Neural progenitor cell (in vitro differentiated cells): Measurements from ENCODE around the gene HRK. TPM values are rescaled to one million over a fixed set of nuclear protein-coding genes. Genes with fewer than 3 reads are reported as not detected.

ENCODE experiments used
- DNase-seq: peaks from one replicate; pipeline ENCODE4 v3.0.0-alpha.2; 2016; ENCODE audit warnings: low spot score
- H2AFZ ChIP-seq: fragments of 200-600 bp; sonication (generic); replicated peaks from 2 replicates; pipeline ENCODE4 v1.6.1; 2016; ENCODE audit warnings: antibody characterized with exemption
- H3F3A ChIP-seq: fragments of 200-600 bp; sonication (generic); 2 replicates; pipeline ENCODE4 v1.6.1; 2016; ENCODE audit warnings: antibody characterized with exemption, low read depth
- H3K27ac ChIP-seq: fragments of 200-600 bp; sonication (generic); 2 replicates; pipeline ENCODE4 v1.5.1; 2016; ENCODE audit warnings: mild to moderate bottlenecking
- H3K27me3 ChIP-seq: fragments of 200-600 bp; sonication (generic); 2 replicates; pipeline ENCODE4 v1.6.1; 2016; ENCODE audit warnings: mild to moderate bottlenecking, moderate library complexity
- H3K36me3 ChIP-seq: fragments of 200-600 bp; sonication (generic); 2 replicates; pipeline ENCODE4 v1.5.1; 2016
- H3K4me1 ChIP-seq: fragments of 200-600 bp; sonication (generic); 2 replicates; pipeline ENCODE4 v1.6.1; 2016; ENCODE audit warnings: mixed run types
- H3K4me2 ChIP-seq: fragments of 200-600 bp; sonication (generic); 2 replicates; pipeline ENCODE4 v1.6.1; 2016
- H3K4me3 ChIP-seq: fragments of 200-600 bp; sonication (generic); 2 replicates; pipeline ENCODE4 v1.5.1; 2016
- H3K79me2 ChIP-seq: fragments of 200-600 bp; sonication (generic); 2 replicates; pipeline ENCODE4 v1.6.1; 2016; ENCODE audit warnings: low read depth
- H3K9ac ChIP-seq: fragments of 200-600 bp; sonication (generic); 2 replicates; pipeline ENCODE4 v1.6.1; 2016
- H3K9me3 ChIP-seq: fragments of 200-600 bp; sonication (generic); 2 replicates; pipeline ENCODE4 v1.5.1; 2016; ENCODE audit warnings: low read depth
- H4K20me1 ChIP-seq: fragments of 200-600 bp; sonication (generic); 2 replicates; pipeline ENCODE4 v1.6.1; 2016; ENCODE audit warnings: low read depth
- H3K27ac Mint-ChIP-seq: 3 replicates; pipeline ENCODE4 v1.8.0; 2021; ENCODE audit warnings: mixed read lengths
- H3K27me3 Mint-ChIP-seq: 2 replicates; pipeline ENCODE4 v1.8.0; 2022; ENCODE audit warnings: low read depth, mild to moderate bottlenecking, inconsistent platforms, moderate library complexity, mixed read lengths; ENCODE audit not compliant: insufficient read depth
- H3K36me3 Mint-ChIP-seq: 3 replicates; pipeline ENCODE4 v1.8.0; 2021; ENCODE audit warnings: mixed read lengths
- H3K4me1 Mint-ChIP-seq: 3 replicates; pipeline ENCODE4 v1.8.0; 2021; ENCODE audit warnings: mixed read lengths
- H3K4me3 Mint-ChIP-seq: 3 replicates; pipeline ENCODE4 v1.8.0; 2021; ENCODE audit warnings: mild to moderate bottlenecking, moderate library complexity, mixed read lengths
- H3K9me3 Mint-ChIP-seq: 3 replicates; pipeline ENCODE4 v1.8.0; 2020; ENCODE audit warnings: mixed read lengths
- CTCF ChIP-seq: fragments of 200-600 bp; sonication (generic); IDR thresholded peaks from 2 replicates; pipeline ENCODE4 v1.5.1; 2017; ENCODE audit warnings: antibody characterized with exemption, mild to moderate bottlenecking
- EZH2 ChIP-seq: fragments of 200-600 bp; sonication (generic); IDR thresholded peaks from 2 replicates; pipeline ENCODE4 v1.6.1; 2017; ENCODE audit warnings: antibody characterized with exemption, mild to moderate bottlenecking, moderate library complexity
- EZH2phosphoT487 ChIP-seq: fragments of 200-600 bp; sonication (generic); IDR thresholded peaks from 2 replicates; pipeline ENCODE4 v1.6.1; 2017; ENCODE audit warnings: antibody characterized with exemption
- total RNA-seq: library from RNA; depleted of rRNA; stranded (reverse); fragments of >200 nt; gene quantifications from 2 replicates; pipeline ENCODE4 v1.2.3, GENCODE V29; 2015; ENCODE audit warnings: low replicate concordance

The HRK gene
- total RNA-seq, 1 donor from 2014 or later, result not detected

- Mint-ChIP-seq H3K27ac (no peak overlapping the region), H3K4me1 (peaks cover 4% of the 10 kb centered on the region), H3K4me3 (no peak overlapping the region), H3K9me3 (no peaks in the 10 kb centered on the region), H3K36me3 (peaks cover 10% of the 10 kb centered on the region), H3K27me3 (no peaks in the 10 kb centered on the region)
- TF ChIP-seq EZH2 (no peak), EZH2phosphoT487 (no peak), CTCF (no peak)
- Histone ChIP-seq H2AFZ (no peak overlapping the region), H3K9ac (no peak overlapping the region), H3K36me3 (no peaks in the 10 kb centered on the region), H3F3A (no peaks in the 10 kb centered on the region), H4K20me1 (peaks cover 2% of the 10 kb centered on the region), H3K27me3 (no peaks in the 10 kb centered on the region), H3K4me1 (no peaks in the 10 kb centered on the region), H3K27ac (no peak overlapping the region), H3K4me3 (no peak overlapping the region), H3K79me2 (no peaks in the 10 kb centered on the region), H3K4me2 (no peak overlapping the region), H3K9me3 (no peaks in the 10 kb centered on the region)
- no peak for DNase-seq
Observed at GRCh38 chr12:116849216-116849615, 32.0 kb downstream of the HRK start.

- H3K9me3 ChIP-seq, result no peaks in the 10 kb centered on the region
- DNase-seq, result no peak
- no peak overlapping the region for H3K27ac ChIP-seq
- H4K20me1 ChIP-seq, result no peaks in the 10 kb centered on the region
- H3K4me1 ChIP-seq, result no peaks in the 10 kb centered on the region
- H3K27me3 ChIP-seq, result no peaks in the 10 kb centered on the region
- H3K27ac Mint-ChIP-seq, result no peak overlapping the region
- no peak overlapping the region for H3K4me3 ChIP-seq
- H3K79me2 ChIP-seq, result no peaks in the 10 kb centered on the region
- no peak overlapping the region for H2AFZ ChIP-seq
- no peak overlapping the region for H3K4me3 Mint-ChIP-seq
- H3K4me1 Mint-ChIP-seq, result no peaks in the 10 kb centered on the region
- no peaks in the 10 kb centered on the region for H3K36me3 ChIP-seq
- no peaks in the 10 kb centered on the region for H3F3A ChIP-seq
- peaks cover 7% of the 10 kb centered on the region for H3K36me3 Mint-ChIP-seq
- TF ChIP-seq EZH2phosphoT487 (no peak), CTCF (no peak), EZH2 (no peak)
- no peaks in the 10 kb centered on the region for H3K9me3 Mint-ChIP-seq
- no peak overlapping the region for H3K4me2 ChIP-seq
- H3K9ac ChIP-seq, result no peak overlapping the region
- no peaks in the 10 kb centered on the region for H3K27me3 Mint-ChIP-seq
Observed at GRCh38 chr12:116843085-116843484, 38.2 kb downstream of the HRK start.

GRCh38 chr12:116839287-116839830 is 41.9 kb downstream of the HRK start:
- Histone ChIP-seq H3K36me3 (peaks cover 3% of the 10 kb centered on the region), H3K79me2 (no peaks in the 10 kb centered on the region), H3F3A (no peaks in the 10 kb centered on the region), H3K9me3 (no peaks in the 10 kb centered on the region), H4K20me1 (no peaks in the 10 kb centered on the region), H3K4me1 (no peaks in the 10 kb centered on the region), H3K27me3 (no peaks in the 10 kb centered on the region), H3K27ac (no peak overlapping the region), H3K9ac (no peak overlapping the region), H2AFZ (no peak overlapping the region), H3K4me3 (no peak overlapping the region), H3K4me2 (no peak overlapping the region)
- no peaks in the 10 kb centered on the region for H3K4me1 Mint-ChIP-seq
- H3K36me3 Mint-ChIP-seq, result peaks cover 15% of the 10 kb centered on the region
- H3K9me3 Mint-ChIP-seq, result no peaks in the 10 kb centered on the region
- no peak for TF ChIP-seq EZH2
- TF ChIP-seq EZH2phosphoT487, result no peak
- TF ChIP-seq CTCF, result no peak
- DNase-seq, result no peak
- H3K27me3 Mint-ChIP-seq, result no peaks in the 10 kb centered on the region
- no peak overlapping the region for H3K4me3 Mint-ChIP-seq
- H3K27ac Mint-ChIP-seq, result no peak overlapping the region
